MM.1S (cell line): ENCODE data around the gene BMP2K.

ENCODE experiments used
- CTCF ChIP-seq: fragments of 300-600 bp; sonication (generic); IDR thresholded peaks from 2 replicates; pipeline ENCODE4 v1.5.1; 2016; ENCODE audit warnings: antibody characterized with exemption, low read length, mixed read lengths
- EZH2 ChIP-seq: fragments of 300-600 bp; sonication (generic); optimal IDR thresholded peaks from 2 replicates; pipeline ENCODE3; 2017; ENCODE audit warnings: low read depth, mild to moderate bottlenecking, antibody characterized with exemption, low read length, mixed read lengths
- EZH2phosphoT487 ChIP-seq: fragments of 300-600 bp; sonication (generic); IDR thresholded peaks from 2 replicates; pipeline ENCODE4 v1.6.1; 2018; ENCODE audit warnings: antibody characterized with exemption, low read length

GRCh38 chr4:78953769-78954666, 177.9 kb downstream of the BMP2K start:
- peak; percentile 65 for TF ChIP-seq CTCF
- no peak for TF ChIP-seq EZH2
- no peak for TF ChIP-seq EZH2phosphoT487
